Measurements from ENCODE around the gene ACTL8. TPM values are rescaled to one million over a fixed set of nuclear protein-coding genes. Genes with fewer than 3 reads are reported as not detected.

ACTL8 gene
- total RNA-seq, 1 donor from 2014 or later: not detected

DNA sequence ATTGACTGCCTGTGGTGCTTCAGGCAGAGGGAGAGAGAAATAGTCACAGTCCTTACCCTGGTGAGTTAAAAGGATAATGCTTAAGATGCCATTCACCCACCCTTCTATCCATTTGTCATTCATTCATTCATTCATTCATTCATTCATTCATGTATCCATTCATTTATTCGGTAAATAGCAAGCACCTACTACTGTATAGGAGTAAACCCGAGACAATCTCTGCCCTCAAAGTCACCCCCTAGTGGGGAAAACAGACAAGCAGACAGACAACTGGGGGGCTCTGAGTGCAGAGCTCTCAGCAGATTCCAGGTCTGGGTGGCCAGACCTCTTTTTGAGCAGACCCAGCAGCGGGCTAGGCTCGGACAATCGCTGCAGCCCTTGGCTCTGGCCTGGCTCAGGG, 14.1 kb upstream of the ACTL8 start:
- Mint-ChIP-seq H3K9me3 (ENCODE audit: low read depth) (no peaks in the 10 kb centered on the region), H3K4me3 (ENCODE audit: unreplicated experiment) (no peak overlapping the region), H3K27me3 (ENCODE audit: low read depth) (peaks cover 44% of the 10 kb centered on the region), H3K4me1 (ENCODE audit: low read depth) (no peaks in the 10 kb centered on the region), H3K27ac (ENCODE audit: unreplicated experiment) (no peak overlapping the region), H3K36me3 (ENCODE audit: low read depth) (peaks cover 2% of the 10 kb centered on the region)
- TF ChIP-seq, protein P1, sequence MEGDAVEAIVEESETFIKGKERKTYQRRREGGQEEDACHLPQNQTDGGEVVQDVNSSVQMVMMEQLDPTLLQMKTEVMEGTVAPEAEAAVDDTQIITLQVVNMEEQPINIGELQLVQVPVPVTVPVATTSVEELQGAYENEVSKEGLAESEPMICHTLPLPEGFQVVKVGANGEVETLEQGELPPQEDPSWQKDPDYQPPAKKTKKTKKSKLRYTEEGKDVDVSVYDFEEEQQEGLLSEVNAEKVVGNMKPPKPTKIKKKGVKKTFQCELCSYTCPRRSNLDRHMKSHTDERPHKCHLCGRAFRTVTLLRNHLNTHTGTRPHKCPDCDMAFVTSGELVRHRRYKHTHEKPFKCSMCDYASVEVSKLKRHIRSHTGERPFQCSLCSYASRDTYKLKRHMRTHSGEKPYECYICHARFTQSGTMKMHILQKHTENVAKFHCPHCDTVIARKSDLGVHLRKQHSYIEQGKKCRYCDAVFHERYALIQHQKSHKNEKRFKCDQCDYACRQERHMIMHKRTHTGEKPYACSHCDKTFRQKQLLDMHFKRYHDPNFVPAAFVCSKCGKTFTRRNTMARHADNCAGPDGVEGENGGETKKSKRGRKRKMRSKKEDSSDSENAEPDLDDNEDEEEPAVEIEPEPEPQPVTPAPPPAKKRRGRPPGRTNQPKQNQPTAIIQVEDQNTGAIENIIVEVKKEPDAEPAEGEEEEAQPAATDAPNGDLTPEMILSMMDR (IDR thresholded peaks at IDR 0.05): no peak
- no peak for DNase-seq (ENCODE audit: low spot score)

DNA sequence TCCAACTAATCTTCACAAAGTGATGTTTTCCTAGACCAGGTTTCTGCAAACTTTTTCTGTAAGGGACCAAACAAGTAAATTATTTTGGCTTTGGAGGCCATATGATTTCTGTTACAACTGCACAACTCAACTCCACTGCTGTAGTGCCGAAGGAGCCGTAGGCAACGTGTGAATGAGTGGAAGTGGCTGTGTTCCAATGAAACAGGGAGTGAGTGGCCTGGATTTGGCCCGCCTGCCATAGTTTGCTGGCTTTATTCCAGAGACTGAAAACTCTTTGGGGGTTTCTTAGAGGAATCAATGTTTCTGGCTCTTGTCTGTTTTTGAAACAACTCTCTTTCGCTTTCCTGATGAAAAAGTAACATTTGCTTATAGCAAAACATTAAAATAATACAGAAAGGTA, 12.6 kb upstream of the ACTL8 start:
- Mint-ChIP-seq H3K4me1 (ENCODE audit: low read depth) (no peaks in the 10 kb centered on the region), H3K36me3 (ENCODE audit: low read depth) (peaks cover 2% of the 10 kb centered on the region), H3K4me3 (ENCODE audit: unreplicated experiment) (no peak overlapping the region), H3K27ac (ENCODE audit: unreplicated experiment) (no peak overlapping the region), H3K9me3 (ENCODE audit: low read depth) (no peaks in the 10 kb centered on the region), H3K27me3 (ENCODE audit: low read depth) (peaks cover 44% of the 10 kb centered on the region)
- TF ChIP-seq, protein P1 (IDR thresholded peaks at IDR 0.05): no peak
- DNase-seq (ENCODE audit: low spot score): no peak

DNA sequence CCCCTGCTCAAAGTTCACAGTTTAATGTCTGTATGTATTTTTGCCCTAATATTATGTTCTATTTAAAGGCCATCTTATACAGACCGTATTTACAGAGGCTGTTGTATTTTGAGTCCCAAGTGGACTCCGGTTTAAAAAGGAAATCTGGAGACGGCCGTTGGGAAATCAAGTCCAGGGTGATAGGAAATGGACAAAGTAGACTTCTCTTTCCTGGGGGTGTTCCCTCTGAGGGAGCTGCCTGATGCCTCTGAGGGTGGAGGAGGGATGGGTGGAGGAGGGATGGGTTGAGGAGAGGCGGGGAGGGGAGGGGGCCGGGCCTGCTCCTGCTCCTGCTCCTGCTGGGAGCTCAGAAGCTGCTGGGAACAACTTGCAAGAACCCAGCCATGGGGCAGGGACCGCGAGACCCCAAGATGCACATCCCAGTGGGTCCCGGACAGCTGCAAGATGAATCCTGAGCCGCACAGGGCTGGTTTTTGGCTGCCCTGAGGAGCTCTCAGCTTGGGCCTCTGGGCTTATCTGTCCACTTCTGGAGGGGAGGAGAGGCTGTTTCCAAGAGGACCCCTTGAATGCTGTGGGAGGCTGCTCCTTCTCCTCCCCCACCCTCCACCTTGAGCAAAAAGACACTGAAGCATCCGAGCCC, 12.0 kb upstream of the ACTL8 start:
- Mint-ChIP-seq H3K36me3 (ENCODE audit: low read depth) (peaks cover 2% of the 10 kb centered on the region), H3K27ac (ENCODE audit: unreplicated experiment) (no peak overlapping the region), H3K4me1 (ENCODE audit: low read depth) (no peaks in the 10 kb centered on the region), H3K27me3 (ENCODE audit: low read depth) (peaks cover 41% of the 10 kb centered on the region), H3K9me3 (ENCODE audit: low read depth) (no peaks in the 10 kb centered on the region), H3K4me3 (ENCODE audit: unreplicated experiment) (no peak overlapping the region)
- DNase-seq (ENCODE audit: low spot score): no peak
- TF ChIP-seq, protein P1 (IDR thresholded peaks at IDR 0.05): no peak

DNA sequence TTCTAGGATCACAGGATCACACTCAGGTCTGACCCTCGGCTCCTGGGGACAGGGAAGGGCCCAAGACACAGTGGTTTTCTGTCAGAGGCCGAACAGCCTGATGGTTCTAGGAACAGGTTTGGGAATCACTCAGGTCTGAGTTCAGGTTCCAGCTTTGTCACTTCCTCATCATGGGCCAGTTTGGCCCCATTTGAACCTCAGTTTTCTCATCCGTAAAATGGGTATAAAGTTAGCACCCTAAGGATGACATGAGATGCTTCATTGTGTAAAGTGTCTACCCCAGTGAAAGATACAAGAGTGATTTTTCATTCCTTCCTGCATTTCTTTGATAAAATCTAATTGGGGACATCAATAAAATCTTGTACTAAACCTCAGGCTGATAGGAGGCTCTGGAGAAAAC, 11.2 kb upstream of the ACTL8 start:
- Mint-ChIP-seq H3K4me1 (ENCODE audit: low read depth) (no peaks in the 10 kb centered on the region), H3K9me3 (ENCODE audit: low read depth) (no peaks in the 10 kb centered on the region), H3K27ac (ENCODE audit: unreplicated experiment) (no peak overlapping the region), H3K36me3 (ENCODE audit: low read depth) (peaks cover 2% of the 10 kb centered on the region), H3K27me3 (ENCODE audit: low read depth) (peaks cover 41% of the 10 kb centered on the region), H3K4me3 (ENCODE audit: unreplicated experiment) (no peak overlapping the region)
- no peak for DNase-seq (ENCODE audit: low spot score)
- TF ChIP-seq, protein P1 (IDR thresholded peaks at IDR 0.05): no peak

DNA sequence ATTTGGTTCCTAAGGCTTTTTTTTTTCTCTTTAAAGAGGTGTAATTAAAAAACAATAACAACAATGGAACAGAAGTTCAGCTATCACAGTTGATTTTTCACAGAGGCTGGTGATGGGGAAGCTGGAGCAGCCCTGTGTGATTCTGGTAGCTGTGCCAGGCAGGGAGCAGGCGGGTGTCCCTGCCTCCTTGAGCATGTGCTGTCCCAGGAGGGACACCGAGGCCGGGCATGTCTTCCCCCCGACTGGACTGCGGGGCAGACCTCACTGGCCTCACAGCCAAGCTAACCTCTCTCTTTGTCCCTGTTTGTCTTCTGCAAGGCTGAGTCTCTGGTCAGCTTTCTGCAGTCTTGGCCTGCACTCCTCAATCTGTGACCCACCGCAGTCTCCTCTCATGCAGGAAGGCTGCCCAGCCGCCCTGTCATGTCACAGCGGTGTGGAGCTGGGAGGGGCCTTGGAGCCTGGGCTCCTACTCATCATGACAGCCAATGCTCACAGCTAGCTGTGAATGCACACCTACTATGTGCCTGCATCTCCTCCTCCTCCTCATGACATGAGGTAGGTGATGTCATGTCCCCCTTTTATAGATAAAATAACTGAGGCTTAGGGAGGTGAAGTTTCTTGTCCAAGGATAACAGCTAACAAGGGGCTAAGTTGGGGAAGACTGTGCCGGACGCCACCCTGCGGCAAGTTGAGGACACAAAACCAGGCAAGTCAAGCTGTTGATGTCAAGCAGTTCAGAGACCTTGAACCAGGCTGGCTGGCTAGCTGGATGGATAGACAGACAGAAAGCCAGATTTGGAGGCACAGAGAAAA, 10.3 kb upstream of the ACTL8 start:
- no peaks in the 10 kb centered on the region for H3K4me1 Mint-ChIP-seq (ENCODE audit: low read depth)
- no peaks in the 10 kb centered on the region for H3K9me3 Mint-ChIP-seq (ENCODE audit: low read depth)
- no peak overlapping the region for H3K27ac Mint-ChIP-seq (ENCODE audit: unreplicated experiment)
- TF ChIP-seq, protein P1 (IDR thresholded peaks at IDR 0.05): no peak
- peaks cover 36% of the 10 kb centered on the region for H3K27me3 Mint-ChIP-seq (ENCODE audit: low read depth)
- H3K36me3 Mint-ChIP-seq (ENCODE audit: low read depth): peaks cover 2% of the 10 kb centered on the region
- no peak for DNase-seq (ENCODE audit: low spot score)
- H3K4me3 Mint-ChIP-seq (ENCODE audit: unreplicated experiment): no peak overlapping the region
